GM12878 (cell line): ENCODE results near the gene THSD4. TPM values are rescaled to one million over a fixed set of nuclear protein-coding genes. Genes with fewer than 3 reads are reported as not detected.

Experiments
- BMI1 ChIP-seq: fragments of 450-650 bp; IDR thresholded peaks from 2 replicates; pipeline ENCODE4 v1.6.1; 2016; ENCODE audit warnings: mild to moderate bottlenecking, moderate library complexity, borderline replicate concordance
- JUNB ChIP-seq: IDR thresholded peaks from 2 replicates; pipeline ENCODE4 v1.6.1; 2016; ENCODE audit warnings: antibody characterized with exemption, mild to moderate bottlenecking
- JUND ChIP-seq: IDR thresholded peaks from 2 replicates; pipeline ENCODE4 v1.6.1; 2012; ENCODE audit warnings: low read depth, mild to moderate bottlenecking, low read length, improper control_type of control experiment, moderate library complexity
- MTA3 ChIP-seq: IDR thresholded peaks from 2 replicates; pipeline ENCODE4 v1.6.1; 2012; ENCODE audit warnings: low read length, inconsistent platforms, borderline replicate concordance
- NFYB ChIP-seq: IDR thresholded peaks from 2 replicates; pipeline ENCODE4 v1.6.1; 2011; ENCODE audit warnings: low read depth, mild to moderate bottlenecking, low read length, improper control_type of control experiment, moderate library complexity; ENCODE audit not compliant: insufficient read depth
- SIN3A ChIP-seq: IDR thresholded peaks from 2 replicates; pipeline ENCODE4 v1.6.1; 2012; ENCODE audit warnings: low read depth, low read length, improper control_type of control experiment
- polyA plus RNA-seq, 11 experiments: library from polyadenylated mRNA; depleted of rRNA in 4 of 11; unstranded in 6 of 11; stranded (reverse) in 5 of 11; fragments of >200 nt; fragmentation: Nextera tagmentation in 4 of 11; fragmentation: Illumina TruSeq in 1 of 11; extraction: Ambion mirVana in 4 of 11; extraction: Trizol in 1 of 11; gene quantifications; 1 replicate in 1 of 11; 2 replicates in 10 of 11; pipeline versions ENCODE4 v1.2.1 to v1.2.3, GENCODE V29; 2011 to 2016; ENCODE audit warnings: inconsistent platforms in 2 of 11, missing spikeins in 2 of 11, low read depth in 1 of 11
- total RNA-seq, 4 experiments: library from RNA; depleted of rRNA in 3 of 4; stranded (reverse); fragments of >200 nt in 3 of 4; fragmentation: Illumina TruSeq in 1 of 4; extraction: Trizol in 1 of 4; gene quantifications; 2 replicates each; pipeline versions ENCODE4 v1.2.1 to v1.2.3, GENCODE V29; 2013 to 2021
- TF ChIP-seq, protein P1 (sequence below): fragments of 450-650 bp; IDR thresholded peaks from 2 replicates; pipeline ENCODE4 v1.6.1; 2016; ENCODE audit warnings: mild to moderate bottlenecking, moderate library complexity, borderline replicate concordance

The THSD4 gene
- total and polyA plus RNA-seq, 10 of the 15 experiments (the other 5 are each of a cell fraction or from before 2014, with no cell fraction given): 0.04 to 0.13 (median 0.05) TPM; not detected in 7

DNA sequence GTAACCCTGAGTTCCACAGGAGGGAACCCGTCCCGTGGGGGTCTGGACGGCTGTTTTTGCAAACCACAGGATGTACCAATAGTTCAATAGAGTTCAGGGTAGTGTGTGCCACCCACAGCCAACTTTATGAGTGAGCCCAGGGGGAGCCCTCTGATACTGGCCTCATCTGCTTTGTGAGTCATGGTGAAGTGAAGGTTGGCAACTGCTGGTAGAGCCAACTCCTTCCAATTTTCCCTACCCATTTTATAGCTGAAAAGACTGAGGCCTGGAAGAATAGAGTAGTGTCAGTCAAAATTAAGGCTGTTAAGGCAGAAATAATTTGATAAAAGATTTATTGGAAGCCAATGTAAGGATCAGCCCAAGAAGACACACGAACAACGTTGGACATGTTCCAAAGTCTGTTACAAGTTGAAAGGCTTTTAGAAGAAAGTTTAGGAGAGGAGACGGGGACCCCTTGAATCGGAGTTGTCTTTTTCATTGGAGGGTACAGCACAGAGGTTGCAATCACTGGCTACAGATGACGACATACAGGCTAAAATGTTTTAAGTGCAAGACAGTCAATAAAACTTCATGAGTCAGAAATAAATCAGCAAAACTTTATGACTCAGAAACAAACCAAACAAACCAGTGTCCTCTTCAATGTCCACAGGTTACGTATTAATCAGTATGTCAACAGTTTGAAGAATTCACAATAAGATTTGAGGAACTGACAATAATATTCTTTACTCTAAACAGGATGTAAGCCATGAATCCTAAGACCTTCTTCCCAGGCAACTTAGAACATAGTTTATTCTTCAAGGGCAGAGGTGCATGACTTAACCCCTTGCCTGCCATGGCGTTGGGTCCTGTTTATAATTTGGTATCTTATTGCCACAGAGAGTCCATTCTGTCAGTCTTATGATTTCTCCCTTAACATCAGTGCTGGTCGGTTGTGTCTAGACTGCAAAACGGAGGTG lies 632.1 kb downstream of the THSD4 start (continued):
- TF ChIP-seq, protein P1, sequence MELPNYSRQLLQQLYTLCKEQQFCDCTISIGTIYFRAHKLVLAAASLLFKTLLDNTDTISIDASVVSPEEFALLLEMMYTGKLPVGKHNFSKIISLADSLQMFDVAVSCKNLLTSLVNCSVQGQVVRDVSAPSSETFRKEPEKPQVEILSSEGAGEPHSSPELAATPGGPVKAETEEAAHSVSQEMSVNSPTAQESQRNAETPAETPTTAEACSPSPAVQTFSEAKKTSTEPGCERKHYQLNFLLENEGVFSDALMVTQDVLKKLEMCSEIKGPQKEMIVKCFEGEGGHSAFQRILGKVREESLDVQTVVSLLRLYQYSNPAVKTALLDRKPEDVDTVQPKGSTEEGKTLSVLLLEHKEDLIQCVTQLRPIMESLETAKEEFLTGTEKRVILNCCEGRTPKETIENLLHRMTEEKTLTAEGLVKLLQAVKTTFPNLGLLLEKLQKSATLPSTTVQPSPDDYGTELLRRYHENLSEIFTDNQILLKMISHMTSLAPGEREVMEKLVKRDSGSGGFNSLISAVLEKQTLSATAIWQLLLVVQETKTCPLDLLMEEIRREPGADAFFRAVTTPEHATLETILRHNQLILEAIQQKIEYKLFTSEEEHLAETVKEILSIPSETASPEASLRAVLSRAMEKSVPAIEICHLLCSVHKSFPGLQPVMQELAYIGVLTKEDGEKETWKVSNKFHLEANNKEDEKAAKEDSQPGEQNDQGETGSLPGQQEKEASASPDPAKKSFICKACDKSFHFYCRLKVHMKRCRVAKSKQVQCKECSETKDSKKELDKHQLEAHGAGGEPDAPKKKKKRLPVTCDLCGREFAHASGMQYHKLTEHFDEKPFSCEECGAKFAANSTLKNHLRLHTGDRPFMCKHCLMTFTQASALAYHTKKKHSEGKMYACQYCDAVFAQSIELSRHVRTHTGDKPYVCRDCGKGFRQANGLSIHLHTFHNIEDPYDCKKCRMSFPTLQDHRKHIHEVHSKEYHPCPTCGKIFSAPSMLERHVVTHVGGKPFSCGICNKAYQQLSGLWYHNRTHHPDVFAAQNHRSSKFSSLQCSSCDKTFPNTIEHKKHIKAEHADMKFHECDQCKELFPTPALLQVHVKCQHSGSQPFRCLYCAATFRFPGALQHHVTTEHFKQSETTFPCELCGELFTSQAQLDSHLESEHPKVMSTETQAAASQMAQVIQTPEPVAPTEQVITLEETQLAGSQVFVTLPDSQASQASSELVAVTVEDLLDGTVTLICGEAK: peak; percentile 35; the same call in 1 of the 2 replicates
- 0 out of 2 replicates have a peak, but pooled peaks have one; percentile 13 for TF ChIP-seq JUNB
- no peak for TF ChIP-seq BMI1
- no peak for TF ChIP-seq JUND
- no peak for TF ChIP-seq MTA3
- TF ChIP-seq NFYB: no peak
- TF ChIP-seq SIN3A: no peak
